MM.1S (cell line): Measurements from ENCODE around the gene PTPRG.

Source experiments
- DNase-seq: peaks from one replicate; pipeline ENCODE4 v3.0.0-alpha.2; 2015
- H2AFZ ChIP-seq: fragments of 300-600 bp; sonication (generic); 2 replicates; pipeline ENCODE4 v1.6.0; 2016; ENCODE audit warnings: antibody characterized with exemption, low read length
- H3F3A ChIP-seq: fragments of 300-600 bp; sonication (generic); 2 replicates; pipeline ENCODE4 v1.6.1; 2016; ENCODE audit warnings: mild to moderate bottlenecking, antibody characterized with exemption, low read length, moderate library complexity, mixed read lengths; ENCODE audit not compliant: insufficient read depth
- H3K27ac ChIP-seq: fragments of 300-600 bp; sonication (generic); 2 replicates; pipeline ENCODE4 v1.5.1; 2016; ENCODE audit warnings: mild to moderate bottlenecking, low read length
- H3K27me3 ChIP-seq: fragments of 300-600 bp; sonication (generic); replicated peaks from 2 replicates; pipeline ENCODE4 v1.6.0; 2016; ENCODE audit warnings: low read length; ENCODE audit not compliant: insufficient read depth
- H3K36me3 ChIP-seq: fragments of 300-600 bp; sonication (generic); replicated peaks from 2 replicates; pipeline ENCODE4 v1.6.1; 2016; ENCODE audit warnings: mild to moderate bottlenecking, low read length, mixed read lengths; ENCODE audit not compliant: insufficient read depth
- H3K4me1 ChIP-seq: fragments of 300-600 bp; sonication (generic); 2 replicates; pipeline ENCODE4 v1.6.1; 2016; ENCODE audit warnings: low read length, mixed read lengths
- H3K4me2 ChIP-seq: fragments of 300-600 bp; sonication (generic); 2 replicates; pipeline ENCODE4 v1.6.0; 2016; ENCODE audit warnings: low read depth, low read length
- H3K4me3 ChIP-seq: fragments of 300-600 bp; sonication (generic); 2 replicates; pipeline ENCODE4 v1.5.1; 2016; ENCODE audit warnings: low read length, mixed read lengths
- H3K79me2 ChIP-seq: fragments of 300-600 bp; sonication (generic); 2 replicates; pipeline ENCODE4 v1.6.1; 2016; ENCODE audit warnings: mixed run types, low read length, mixed read lengths
- H3K9ac ChIP-seq: fragments of 300-600 bp; sonication (generic); 2 replicates; pipeline ENCODE4 v1.6.1; 2016; ENCODE audit warnings: low read length, mixed read lengths
- H3K9me2 ChIP-seq: fragments of 300-600 bp; sonication (generic); replicated peaks from 2 replicates; pipeline ENCODE4 v1.6.1; 2016; ENCODE audit warnings: mild to moderate bottlenecking, low read length, mixed read lengths; ENCODE audit not compliant: insufficient read depth
- H3K9me3 ChIP-seq: fragments of 300-600 bp; sonication (generic); replicated peaks from 2 replicates; pipeline ENCODE4 v1.6.1; 2016; ENCODE audit warnings: mild to moderate bottlenecking, low read length, mixed read lengths; ENCODE audit not compliant: insufficient read depth
- H4K20me1 ChIP-seq: fragments of 300-600 bp; sonication (generic); 2 replicates; pipeline ENCODE4 v1.6.1; 2016; ENCODE audit warnings: mild to moderate bottlenecking, low read length, moderate library complexity, mixed read lengths; ENCODE audit not compliant: insufficient read depth
- EZH2 ChIP-seq: fragments of 300-600 bp; sonication (generic); optimal IDR thresholded peaks from 2 replicates; pipeline ENCODE3; 2017; ENCODE audit warnings: low read depth, mild to moderate bottlenecking, antibody characterized with exemption, low read length, mixed read lengths
- EZH2phosphoT487 ChIP-seq: fragments of 300-600 bp; sonication (generic); IDR thresholded peaks from 2 replicates; pipeline ENCODE4 v1.6.1; 2018; ENCODE audit warnings: antibody characterized with exemption, low read length
- TF ChIP-seq, protein P1 (sequence below): fragments of 300-600 bp; sonication (generic); IDR thresholded peaks from 2 replicates; pipeline ENCODE4 v1.5.1; 2016; ENCODE audit warnings: antibody characterized with exemption, low read length, mixed read lengths

The PTPRG gene

GRCh38 chr3:61638741-61639140, 77.4 kb downstream of the PTPRG start:
- no peaks in the 10 kb centered on the region for H4K20me1 ChIP-seq
- peak overlapping the region; percentile 41; the same call in 1 of the 2 replicates for H3K4me3 ChIP-seq
- no peak overlapping the region for H2AFZ ChIP-seq
- H3K36me3 ChIP-seq = no peaks in the 10 kb centered on the region
- H3K4me1 ChIP-seq = peaks cover 34% of the 10 kb centered on the region
- H3K9ac ChIP-seq = no peak overlapping the region
- TF ChIP-seq EZH2phosphoT487 (no peak), EZH2 (no peak)
- TF ChIP-seq, protein P1, sequence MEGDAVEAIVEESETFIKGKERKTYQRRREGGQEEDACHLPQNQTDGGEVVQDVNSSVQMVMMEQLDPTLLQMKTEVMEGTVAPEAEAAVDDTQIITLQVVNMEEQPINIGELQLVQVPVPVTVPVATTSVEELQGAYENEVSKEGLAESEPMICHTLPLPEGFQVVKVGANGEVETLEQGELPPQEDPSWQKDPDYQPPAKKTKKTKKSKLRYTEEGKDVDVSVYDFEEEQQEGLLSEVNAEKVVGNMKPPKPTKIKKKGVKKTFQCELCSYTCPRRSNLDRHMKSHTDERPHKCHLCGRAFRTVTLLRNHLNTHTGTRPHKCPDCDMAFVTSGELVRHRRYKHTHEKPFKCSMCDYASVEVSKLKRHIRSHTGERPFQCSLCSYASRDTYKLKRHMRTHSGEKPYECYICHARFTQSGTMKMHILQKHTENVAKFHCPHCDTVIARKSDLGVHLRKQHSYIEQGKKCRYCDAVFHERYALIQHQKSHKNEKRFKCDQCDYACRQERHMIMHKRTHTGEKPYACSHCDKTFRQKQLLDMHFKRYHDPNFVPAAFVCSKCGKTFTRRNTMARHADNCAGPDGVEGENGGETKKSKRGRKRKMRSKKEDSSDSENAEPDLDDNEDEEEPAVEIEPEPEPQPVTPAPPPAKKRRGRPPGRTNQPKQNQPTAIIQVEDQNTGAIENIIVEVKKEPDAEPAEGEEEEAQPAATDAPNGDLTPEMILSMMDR = no peak
- peak overlapping the region; percentile 70; the same call in 1 of the 2 replicates for H3K4me2 ChIP-seq
- no peaks in the 10 kb centered on the region for H3K27me3 ChIP-seq
- peaks cover 22% of the 10 kb centered on the region for H3F3A ChIP-seq
- H3K79me2 ChIP-seq = peaks cover 56% of the 10 kb centered on the region
- no peak for DNase-seq
- peak overlapping the region; percentile 89; the same call in 1 of the 2 replicates for H3K27ac ChIP-seq
- no peaks in the 10 kb centered on the region for H3K9me2 ChIP-seq
- H3K9me3 ChIP-seq = no peaks in the 10 kb centered on the region

- peaks cover 28% of the 10 kb centered on the region for H3K4me1 ChIP-seq
- H3K4me2 ChIP-seq = peak overlapping the region; percentile 70; the same call in 1 of the 2 replicates
- H2AFZ ChIP-seq = no peak overlapping the region
- H3K36me3 ChIP-seq = no peaks in the 10 kb centered on the region
- TF ChIP-seq EZH2 = no peak
- no peak for TF ChIP-seq EZH2phosphoT487
- TF ChIP-seq, protein P1 = no peak
- peaks cover 22% of the 10 kb centered on the region for H3F3A ChIP-seq
- no peak overlapping the region for H3K27ac ChIP-seq
- DNase-seq = no peak
- no peaks in the 10 kb centered on the region for H4K20me1 ChIP-seq
- H3K9ac ChIP-seq = no peak overlapping the region
- no peaks in the 10 kb centered on the region for H3K9me2 ChIP-seq
- H3K4me3 ChIP-seq = no peak overlapping the region
- H3K79me2 ChIP-seq = peaks cover 69% of the 10 kb centered on the region
- no peaks in the 10 kb centered on the region for H3K27me3 ChIP-seq
- no peaks in the 10 kb centered on the region for H3K9me3 ChIP-seq
Observed at GRCh38 chr3:61639991-61640390, 78.6 kb downstream of the PTPRG start.

DNA sequence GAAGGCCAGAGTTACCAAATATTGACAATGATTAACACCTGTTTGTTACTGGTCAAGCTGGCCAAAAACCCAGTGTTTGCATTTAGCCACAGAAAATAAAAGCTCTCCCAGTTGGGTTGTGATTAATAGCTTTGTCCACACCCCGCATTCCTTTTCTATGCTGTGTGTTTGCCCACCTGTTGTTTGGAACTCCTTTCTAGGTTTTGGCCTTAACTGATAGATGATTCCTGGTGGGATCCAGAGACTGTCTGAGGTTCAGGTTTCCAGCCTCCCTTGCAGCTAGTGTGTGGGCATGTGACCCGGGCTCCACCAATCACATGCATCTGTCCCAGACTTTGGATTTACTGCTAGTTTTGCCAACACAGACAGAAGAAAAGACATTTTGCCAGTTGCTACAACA, 83.8 kb downstream of the PTPRG start:
- H4K20me1 ChIP-seq = no peaks in the 10 kb centered on the region
- no peaks in the 10 kb centered on the region for H3K4me1 ChIP-seq
- DNase-seq = no peak
- no peaks in the 10 kb centered on the region for H3K27me3 ChIP-seq
- H3K4me3 ChIP-seq = no peak overlapping the region
- peaks cover 95% of the 10 kb centered on the region for H3K79me2 ChIP-seq
- H2AFZ ChIP-seq = no peak overlapping the region
- H3K9ac ChIP-seq = no peak overlapping the region
- H3F3A ChIP-seq = no peaks in the 10 kb centered on the region
- no peak overlapping the region for H3K4me2 ChIP-seq
- H3K9me3 ChIP-seq = no peaks in the 10 kb centered on the region
- H3K9me2 ChIP-seq = no peaks in the 10 kb centered on the region
- no peak overlapping the region for H3K27ac ChIP-seq
- no peaks in the 10 kb centered on the region for H3K36me3 ChIP-seq
- TF ChIP-seq, protein P1 = no peak
- TF ChIP-seq EZH2phosphoT487 (no peak), EZH2 (no peak)
